HG02763 (cell line): ENCODE measurements around the gene SERPINH1.

Experiments used
- ATAC-seq: cut with Tn5 transposase; IDR thresholded peaks from one replicate; pipeline ENCODE4 v1.9.1; 2021; ENCODE audit warnings: mild to moderate bottlenecking, moderate library complexity; ENCODE audit not compliant: unreplicated experiment

The SERPINH1 gene

GRCh38 chr11:75532200-75533048, 29.6 kb upstream of the SERPINH1 start:
- no peak for ATAC-seq

- no peak for ATAC-seq
Observed at GRCh38 chr11:75533896-75534258, 28.2 kb upstream of the SERPINH1 start.

- no peak for ATAC-seq
Observed at GRCh38 chr11:75534259-75535069, 27.6 kb upstream of the SERPINH1 start.

GRCh38 chr11:75535071-75535470, 27.0 kb upstream of the SERPINH1 start:
- ATAC-seq: no peak

- peak; percentile 74 for ATAC-seq
Observed at GRCh38 chr11:75536786-75537641, 25.0 kb upstream of the SERPINH1 start.

GRCh38 chr11:75537740-75538139, 24.3 kb upstream of the SERPINH1 start:
- no peak for ATAC-seq

GRCh38 chr11:75538150-75538942, 23.7 kb upstream of the SERPINH1 start:
- no peak for ATAC-seq

GRCh38 chr11:75539459-75540334, 22.4 kb upstream of the SERPINH1 start:
- no peak for ATAC-seq

- ATAC-seq: no peak
Observed at GRCh38 chr11:75541193-75542087, 20.6 kb upstream of the SERPINH1 start.

- ATAC-seq: no peak
Observed at GRCh38 chr11:75542088-75542438, 20.0 kb upstream of the SERPINH1 start.

- no peak for ATAC-seq
Observed at GRCh38 chr11:75543806-75544205, 18.2 kb upstream of the SERPINH1 start.

GRCh38 chr11:75547177-75547576, 14.9 kb upstream of the SERPINH1 start:
- ATAC-seq: no peak

GRCh38 chr11:75547617-75548058, 14.4 kb upstream of the SERPINH1 start:
- ATAC-seq: no peak

GRCh38 chr11:75548595-75549272, 13.3 kb upstream of the SERPINH1 start:
- ATAC-seq: no peak

- no peak for ATAC-seq
Observed at GRCh38 chr11:75549370-75549958, 12.6 kb upstream of the SERPINH1 start.

- no peak for ATAC-seq
Observed at GRCh38 chr11:75553182-75553581, 8.9 kb upstream of the SERPINH1 start.

- ATAC-seq: no peak
Observed at GRCh38 chr11:75553889-75554257, 8.2 kb upstream of the SERPINH1 start.
